ENCODE measurements around the gene DGCR6.
"Not testable (repeated sequence)": the region's sequence is repeated elsewhere in the genome, so short reads cannot be mapped to it uniquely, and the experiment has no call there.

- not testable (repeated sequence) for TF ChIP-seq POLR2A, CTCF (IDR thresholded peaks at IDR 0.05)
Measured at GRCh38 chr22:18953128-18953527, 47.0 kb downstream of the DGCR6 start.
